ENCODE measurements around the gene CCM2L.

The CCM2L gene

DNA sequence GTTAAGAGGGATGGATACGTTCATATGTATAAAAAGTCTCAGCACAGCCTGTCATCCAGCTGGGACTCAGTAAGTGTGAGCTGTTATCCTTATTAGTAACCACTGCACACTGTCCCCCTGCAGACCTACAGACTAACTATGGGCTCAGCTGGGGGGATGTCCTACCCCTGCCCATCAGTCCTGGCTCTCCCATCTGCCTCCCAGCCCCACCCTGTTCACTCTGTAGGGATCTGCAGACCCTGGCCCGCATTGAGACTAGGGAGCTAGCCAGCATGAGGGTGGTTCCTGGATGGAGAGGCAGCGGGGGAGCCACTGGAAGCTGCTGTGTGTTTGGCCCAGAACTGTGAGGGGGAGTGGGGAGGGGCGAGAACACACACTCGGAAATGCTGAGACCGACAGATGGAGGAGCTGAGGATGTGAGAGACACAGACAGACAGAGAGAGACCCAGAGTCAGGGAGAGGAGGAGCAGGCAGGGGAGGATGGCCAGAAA is 25.2 kb upstream of the CCM2L start:
- no peak for TF ChIP-seq ZNF274 (IDR thresholded peaks at IDR 0.05; ENCODE audit: low read depth, low read length)
- H3K4me3 ChIP-seq (ENCODE audit: low read length) = no peak overlapping the region

DNA sequence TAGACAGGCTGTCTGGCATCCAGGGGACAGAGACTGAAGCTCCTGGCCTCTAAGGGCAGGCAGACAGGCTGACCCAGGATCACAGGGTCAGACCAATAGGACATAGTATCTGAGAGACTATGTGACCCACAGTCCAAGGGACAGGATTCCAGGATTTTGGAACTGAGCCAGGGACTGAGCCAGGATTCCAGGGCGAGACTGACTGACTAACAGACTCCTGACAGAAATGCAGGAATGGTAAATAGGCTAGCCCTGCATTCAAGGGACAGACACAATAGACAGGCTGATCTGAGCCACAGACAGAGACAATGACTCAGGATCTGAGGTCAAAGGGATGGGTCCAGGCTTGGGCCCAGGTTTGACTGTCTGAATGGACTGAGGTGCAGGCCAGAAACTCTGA is 22.5 kb upstream of the CCM2L start:
- no peak overlapping the region for H3K4me3 ChIP-seq (ENCODE audit: low read length)
- TF ChIP-seq ZNF274 (IDR thresholded peaks at IDR 0.05; ENCODE audit: low read depth, low read length) = no peak

- no peak overlapping the region for H3K4me3 ChIP-seq (ENCODE audit: low read length)
- no peak for TF ChIP-seq ZNF274 (IDR thresholded peaks at IDR 0.05; ENCODE audit: low read depth, low read length)
These were observed 21.7 kb upstream of the CCM2L start for GRCh38 chr20:31988430-31989015.

DNA sequence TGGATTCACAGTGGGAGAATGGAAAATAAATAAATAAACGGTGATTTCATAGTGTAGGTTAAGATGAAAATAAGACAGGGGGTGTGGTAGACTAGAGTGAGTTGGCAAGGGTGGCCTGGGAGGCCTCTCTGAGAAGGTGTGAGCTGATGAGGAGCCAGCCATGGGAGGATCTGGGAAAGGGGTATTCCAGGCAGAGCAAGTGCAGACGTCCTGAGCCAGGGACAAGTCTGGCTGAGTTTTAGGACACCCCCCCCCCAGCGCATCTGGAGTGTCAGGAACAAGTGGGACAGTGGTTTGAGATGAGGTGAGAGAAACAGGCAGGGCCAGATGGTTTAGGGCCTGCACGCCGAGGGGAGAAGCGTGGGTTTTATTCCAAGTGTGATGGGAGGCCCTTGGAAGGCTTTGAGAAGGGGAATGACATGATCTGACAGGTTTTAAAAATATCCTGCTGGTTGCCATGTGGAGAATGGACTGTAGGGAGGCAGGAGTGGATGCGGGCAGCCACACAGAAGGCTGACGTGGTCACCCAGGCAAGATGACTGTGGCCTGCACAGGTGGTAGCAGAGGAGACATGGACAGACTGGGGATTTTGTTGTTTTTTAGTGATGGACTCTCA is 21.1 kb upstream of the CCM2L start:
- H3K4me3 ChIP-seq (ENCODE audit: low read length) = no peak overlapping the region
- TF ChIP-seq ZNF274 (IDR thresholded peaks at IDR 0.05; ENCODE audit: low read depth, low read length) = no peak

GRCh38 chr20:31990641-31991338 is 19.4 kb upstream of the CCM2L start:
- no peak overlapping the region for H3K4me3 ChIP-seq (ENCODE audit: low read length)
- no peak for TF ChIP-seq ZNF274 (IDR thresholded peaks at IDR 0.05; ENCODE audit: low read depth, low read length)

DNA sequence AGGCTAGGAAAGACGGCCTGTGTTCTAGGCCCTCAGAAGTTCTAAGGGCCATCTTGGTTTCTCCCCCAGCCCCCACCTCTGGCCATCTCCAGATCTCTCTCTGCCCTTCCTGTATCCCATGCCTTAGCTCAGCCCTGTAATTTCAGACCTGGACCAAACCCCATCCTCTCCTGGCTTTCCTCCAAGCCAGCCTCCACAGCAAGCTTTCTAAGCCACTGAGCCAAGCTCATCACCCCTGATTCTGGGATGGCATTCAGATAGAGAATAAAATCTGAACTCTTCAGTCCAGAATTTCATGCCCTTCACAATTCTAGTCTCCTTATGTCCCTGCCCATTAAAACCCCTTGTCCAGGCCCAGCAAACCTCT is 18.9 kb upstream of the CCM2L start:
- H3K4me3 ChIP-seq (ENCODE audit: low read length) = no peak overlapping the region
- no peak for TF ChIP-seq ZNF274 (IDR thresholded peaks at IDR 0.05; ENCODE audit: low read depth, low read length)

GRCh38 chr20:31992086-31992485 is 18.2 kb upstream of the CCM2L start:
- TF ChIP-seq ZNF274 (IDR thresholded peaks at IDR 0.05; ENCODE audit: low read depth, low read length) = no peak
- no peak overlapping the region for H3K4me3 ChIP-seq (ENCODE audit: low read length)

DNA sequence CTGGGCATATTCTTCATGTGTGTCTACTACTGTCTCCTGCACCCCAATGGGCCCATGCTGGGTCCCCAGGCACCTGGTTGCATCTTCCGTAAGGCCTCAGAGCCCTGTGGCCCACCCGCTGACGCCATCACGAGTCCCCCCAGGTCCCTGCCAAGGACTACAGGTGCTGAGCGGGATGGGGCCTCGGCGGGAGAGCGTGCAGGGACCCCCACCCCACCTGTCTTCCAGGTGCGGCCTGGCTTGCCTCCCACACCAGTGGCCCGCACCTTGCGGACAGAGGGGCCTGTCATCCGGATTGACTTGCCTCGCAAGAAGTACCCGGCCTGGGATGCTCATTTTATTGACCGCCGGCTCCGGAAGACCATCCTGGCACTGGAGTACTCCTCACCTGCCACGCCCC is 13.2 kb upstream of the CCM2L start:
- no peak overlapping the region for H3K4me3 ChIP-seq (ENCODE audit: low read length)
- TF ChIP-seq ZNF274 (IDR thresholded peaks at IDR 0.05; ENCODE audit: low read depth, low read length) = no peak

DNA sequence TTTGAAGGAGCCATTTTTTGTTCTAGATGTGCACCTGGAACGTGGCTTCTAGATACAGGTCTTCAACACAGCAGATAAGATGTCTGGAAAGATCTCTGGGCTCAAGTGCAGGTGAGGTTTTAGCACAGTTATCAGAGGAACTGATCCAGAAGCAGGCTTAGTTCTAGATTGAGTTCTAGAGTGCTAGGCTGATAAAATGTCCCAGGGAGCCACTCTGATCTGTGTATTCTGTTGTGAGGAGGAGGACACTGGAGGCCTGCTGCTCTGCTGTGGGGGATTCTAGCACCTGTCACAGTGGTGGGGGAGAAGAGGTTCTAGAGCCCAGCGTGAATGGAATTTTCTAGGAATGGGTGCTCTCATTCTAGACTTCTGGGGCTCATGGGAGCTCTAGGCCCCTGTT is 12.0 kb upstream of the CCM2L start:
- H3K4me3 ChIP-seq (ENCODE audit: low read length) = no peak overlapping the region
- no peak for TF ChIP-seq ZNF274 (IDR thresholded peaks at IDR 0.05; ENCODE audit: low read depth, low read length)

- H3K4me3 ChIP-seq (ENCODE audit: low read length) = no peak overlapping the region
- TF ChIP-seq ZNF274 (IDR thresholded peaks at IDR 0.05; ENCODE audit: low read depth, low read length) = no peak
These were observed 6.9 kb upstream of the CCM2L start for GRCh38 chr20:32003325-32003724.

DNA sequence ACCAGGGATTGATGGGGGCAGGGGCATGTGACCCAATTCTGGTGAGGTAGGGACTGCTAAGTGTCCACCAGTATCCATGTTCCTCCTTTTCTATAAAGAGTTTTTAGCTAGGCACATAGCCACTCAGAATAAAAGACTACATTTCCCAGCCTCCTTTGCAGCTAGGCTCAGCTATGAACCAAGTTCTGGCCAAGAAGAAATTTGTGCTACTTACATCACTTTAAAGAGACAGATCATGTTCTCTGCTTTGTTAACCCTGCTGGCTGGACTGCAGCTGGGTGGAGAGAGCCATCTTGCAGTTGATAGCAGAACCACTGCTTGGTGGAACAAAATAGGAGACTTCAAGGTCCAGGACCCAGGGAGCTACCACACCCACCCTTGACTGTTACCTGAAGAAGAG is 5.3 kb upstream of the CCM2L start:
- no peak for TF ChIP-seq ZNF274 (IDR thresholded peaks at IDR 0.05; ENCODE audit: low read depth, low read length)
- H3K4me3 ChIP-seq (ENCODE audit: low read length) = no peak overlapping the region

DNA sequence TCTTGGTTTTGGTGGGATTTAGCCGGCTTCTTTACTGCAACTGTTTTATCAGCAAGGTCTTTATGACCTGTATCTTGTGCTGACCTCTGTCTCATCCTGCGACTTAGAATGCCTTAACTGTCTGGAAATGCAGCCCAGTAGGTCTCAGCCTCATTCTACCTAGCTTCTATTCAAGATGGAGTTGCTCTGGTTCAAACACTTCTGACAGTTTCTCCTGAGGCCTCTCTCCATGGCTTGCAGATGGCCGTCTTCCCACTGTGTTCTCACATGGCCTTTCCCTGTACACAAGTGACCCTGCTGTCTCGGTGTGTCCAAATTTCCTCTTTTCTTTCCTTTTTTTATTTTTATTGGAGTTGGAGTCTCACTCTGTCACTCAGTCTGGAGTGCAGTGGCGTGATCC is 4.2 kb upstream of the CCM2L start:
- no peak for TF ChIP-seq ZNF274 (IDR thresholded peaks at IDR 0.05; ENCODE audit: low read depth, low read length)
- no peak overlapping the region for H3K4me3 ChIP-seq (ENCODE audit: low read length)

GRCh38 chr20:32006841-32007786 is 3.1 kb upstream of the CCM2L start:
- no peak overlapping the region for H3K4me3 ChIP-seq (ENCODE audit: low read length)
- TF ChIP-seq ZNF274 (IDR thresholded peaks at IDR 0.05; ENCODE audit: low read depth, low read length) = no peak
